T-helper 17 cell (primary cell): ENCODE data around the gene PPP2R3A. TPM values are rescaled to one million over a fixed set of nuclear protein-coding genes. Genes with fewer than 3 reads are reported as not detected.
A peak's percentile ranks its signal among the peaks of the same experiment; 100 is the strongest.

ENCODE experiments used
- ATAC-seq: fragments of 150-1000 bp; cut with Tn5 transposase; 2 replicates; pipeline ENCODE4 v1.10.0; 2021; ENCODE audit warnings: mild to moderate bottlenecking, moderate library complexity
- DNase-seq, 3 donors: peaks; one replicate each; pipeline versions ENCODE4 v3.0.0 to v3.0.0-alpha.2; 2020 to 2021
- H3K9me3 ChIP-seq: one replicate; pipeline ENCODE4 v1.7.0; 2013; ENCODE audit warnings: low read length, mild to moderate bottlenecking; ENCODE audit not compliant: control insufficient read depth, poor library complexity, severe bottlenecking
- H3K27ac Mint-ChIP-seq: one replicate; pipeline ENCODE4 v1.8.0; 2022; ENCODE audit warnings: mild to moderate bottlenecking, moderate library complexity, mixed read lengths
- H3K27me3 Mint-ChIP-seq: one replicate; pipeline ENCODE4 v1.8.0; 2022; ENCODE audit warnings: mixed read lengths
- H3K36me3 Mint-ChIP-seq: one replicate; pipeline ENCODE4 v1.8.0; 2022; ENCODE audit warnings: low read depth, mixed read lengths
- H3K4me1 Mint-ChIP-seq: one replicate; pipeline ENCODE4 v1.8.0; 2022; ENCODE audit warnings: mild to moderate bottlenecking, mixed read lengths
- H3K4me3 Mint-ChIP-seq: one replicate; pipeline ENCODE4 v1.8.0; 2022; ENCODE audit warnings: mild to moderate bottlenecking, moderate library complexity, mixed read lengths
- total RNA-seq, 4 donors: library from RNA in 2 of 4; stranded (reverse) in 2 of 4; gene quantifications; one replicate each; pipeline ENCODE4 v1.2.3 and lab custom pipeline; 2022 to 2026

PPP2R3A gene
- total RNA-seq, 2 donors from 2014 or later: 0.13 to 0.17 TPM

DNA sequence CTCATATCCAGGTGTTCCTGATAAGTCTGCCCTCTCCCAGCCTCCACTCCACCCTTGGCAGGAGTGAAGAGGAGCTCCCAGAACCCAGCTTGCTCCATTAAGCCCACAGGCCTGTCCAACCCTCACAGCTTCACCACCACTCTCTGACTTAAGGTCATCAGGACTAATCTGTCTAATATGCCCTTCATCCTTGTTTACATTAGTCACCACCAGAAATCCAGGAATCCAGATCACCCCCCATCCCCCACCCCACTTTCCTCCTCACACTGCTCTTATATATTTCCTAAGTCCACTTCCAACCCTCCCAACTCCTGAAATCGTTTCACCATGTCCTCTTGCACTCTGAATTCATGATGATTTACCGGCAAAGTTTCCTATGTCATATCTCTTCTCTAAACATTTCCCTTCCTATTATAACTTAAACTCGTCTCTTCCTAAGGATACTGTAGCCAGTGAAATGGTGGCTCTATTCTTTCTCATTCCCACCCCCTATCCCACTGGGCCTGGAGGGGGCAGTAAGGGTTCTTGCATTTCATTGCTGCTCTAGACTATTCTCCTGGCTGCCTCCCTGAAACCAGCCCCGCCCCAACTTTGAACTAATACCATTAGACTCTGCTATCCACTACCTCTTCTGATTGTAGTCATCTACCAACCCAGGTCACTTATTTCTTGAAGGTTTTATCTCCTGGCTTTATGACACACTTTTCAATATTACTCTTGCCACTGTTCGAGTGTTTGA lies 43.4 kb downstream of the PPP2R3A start:
- H3K27ac Mint-ChIP-seq: no peak overlapping the region
- no peaks in the 10 kb centered on the region for H3K27me3 Mint-ChIP-seq
- no peak overlapping the region for H3K4me3 Mint-ChIP-seq
- no peaks in the 10 kb centered on the region for H3K36me3 Mint-ChIP-seq
- no peaks in the 10 kb centered on the region for H3K4me1 Mint-ChIP-seq
- H3K9me3 ChIP-seq: no peaks in the 10 kb centered on the region
- ATAC-seq: no peak
- DNase-seq: no peak

- Mint-ChIP-seq H3K4me3 (no peak overlapping the region), H3K27ac (no peak overlapping the region), H3K4me1 (no peaks in the 10 kb centered on the region), H3K36me3 (no peaks in the 10 kb centered on the region), H3K27me3 (peaks cover 43% of the 10 kb centered on the region)
- H3K9me3 ChIP-seq: no peaks in the 10 kb centered on the region
- ATAC-seq (no peak), DNase-seq (no peak)
Measured at GRCh38 chr3:136018876-136019275, 53.3 kb downstream of the PPP2R3A start.

DNA sequence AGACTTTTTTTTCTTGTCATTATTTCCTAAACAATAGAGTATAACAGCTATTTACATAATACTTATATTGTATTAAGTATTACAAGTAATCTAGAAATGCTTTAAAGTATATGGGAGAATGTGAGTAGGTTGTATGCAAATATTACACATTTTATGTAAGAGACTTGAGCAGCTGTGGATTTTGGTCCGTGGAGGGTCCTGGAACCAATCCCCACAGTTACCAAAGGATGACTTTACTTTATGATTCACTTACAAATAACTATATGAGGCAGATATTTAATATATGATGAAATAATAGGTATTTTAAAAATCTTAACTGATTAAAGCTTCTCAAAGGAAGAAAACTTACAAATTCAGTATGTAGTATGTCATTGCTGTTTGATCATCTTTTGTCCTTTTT lies 56.3 kb downstream of the PPP2R3A start:
- no peak overlapping the region for H3K4me3 Mint-ChIP-seq
- DNase-seq (no peak), ATAC-seq (no peak)
- peaks cover 41% of the 10 kb centered on the region for H3K27me3 Mint-ChIP-seq
- no peak overlapping the region for H3K27ac Mint-ChIP-seq
- no peaks in the 10 kb centered on the region for H3K36me3 Mint-ChIP-seq
- H3K4me1 Mint-ChIP-seq: no peaks in the 10 kb centered on the region
- H3K9me3 ChIP-seq: no peaks in the 10 kb centered on the region

GRCh38 chr3:136022529-136023263 lies 57.2 kb downstream of the PPP2R3A start:
- Mint-ChIP-seq H3K4me1 (no peaks in the 10 kb centered on the region), H3K27ac (no peak overlapping the region), H3K27me3 (peaks cover 41% of the 10 kb centered on the region), H3K36me3 (no peaks in the 10 kb centered on the region), H3K4me3 (no peak overlapping the region)
- ATAC-seq: no peak
- no peaks in the 10 kb centered on the region for H3K9me3 ChIP-seq
- no peak for DNase-seq

GRCh38 chr3:136023264-136023978 lies 57.9 kb downstream of the PPP2R3A start:
- ATAC-seq (no peak), DNase-seq (no peak)
- no peaks in the 10 kb centered on the region for H3K9me3 ChIP-seq
- H3K36me3 Mint-ChIP-seq: no peaks in the 10 kb centered on the region
- H3K4me1 Mint-ChIP-seq: no peaks in the 10 kb centered on the region
- no peak overlapping the region for H3K4me3 Mint-ChIP-seq
- H3K27me3 Mint-ChIP-seq: peaks cover 48% of the 10 kb centered on the region
- no peak overlapping the region for H3K27ac Mint-ChIP-seq

- H3K9me3 ChIP-seq: no peaks in the 10 kb centered on the region
- DNase-seq (no peak), ATAC-seq (no peak)
- H3K36me3 Mint-ChIP-seq: no peaks in the 10 kb centered on the region
- H3K27me3 Mint-ChIP-seq: peaks cover 41% of the 10 kb centered on the region
- no peak overlapping the region for H3K27ac Mint-ChIP-seq
- no peaks in the 10 kb centered on the region for H3K4me1 Mint-ChIP-seq
- H3K4me3 Mint-ChIP-seq: no peak overlapping the region
Measured at GRCh38 chr3:136036306-136036705, 70.8 kb downstream of the PPP2R3A start.

GRCh38 chr3:136038668-136039067 lies 73.1 kb downstream of the PPP2R3A start:
- H3K36me3 Mint-ChIP-seq: no peaks in the 10 kb centered on the region
- H3K27me3 Mint-ChIP-seq: peaks cover 47% of the 10 kb centered on the region
- no peak for DNase-seq
- no peaks in the 10 kb centered on the region for H3K9me3 ChIP-seq
- H3K4me1 Mint-ChIP-seq: no peaks in the 10 kb centered on the region
- H3K27ac Mint-ChIP-seq: peak overlapping the region; percentile 11
- ATAC-seq: no peak
- H3K4me3 Mint-ChIP-seq: no peak overlapping the region

DNA sequence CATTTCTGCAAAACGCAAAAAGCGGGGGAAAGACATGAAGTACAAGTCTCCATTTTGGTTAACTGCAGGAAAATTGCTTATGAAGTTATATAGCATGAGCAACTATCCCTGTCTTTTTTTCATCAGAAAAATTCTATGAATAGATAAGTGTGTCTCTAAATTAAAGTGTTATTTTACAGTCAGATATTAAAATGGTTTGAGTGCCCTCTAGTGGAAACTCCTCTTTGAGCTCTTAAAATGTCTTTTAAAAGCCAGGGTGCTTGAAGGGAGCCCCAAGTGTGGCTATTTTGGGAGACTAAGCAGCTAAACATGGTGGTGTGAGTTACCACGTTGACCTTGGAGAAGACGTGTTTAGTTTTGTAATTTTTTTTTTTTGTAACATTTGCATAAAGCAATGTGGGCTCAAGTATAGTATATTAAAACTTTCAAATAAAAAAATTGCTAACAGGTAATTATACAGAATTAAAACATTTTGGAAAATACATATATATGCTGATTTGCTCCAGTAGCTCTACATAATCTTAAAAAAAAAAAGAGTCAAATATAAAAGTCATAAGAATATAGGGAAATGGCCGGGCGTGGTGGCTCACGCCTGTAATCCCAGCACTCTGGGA lies 77.2 kb downstream of the PPP2R3A start:
- Mint-ChIP-seq H3K4me3 (no peak overlapping the region), H3K27me3 (peaks cover 47% of the 10 kb centered on the region), H3K36me3 (peaks cover 2% of the 10 kb centered on the region), H3K4me1 (no peaks in the 10 kb centered on the region), H3K27ac (no peak overlapping the region)
- no peaks in the 10 kb centered on the region for H3K9me3 ChIP-seq
- DNase-seq (no peak), ATAC-seq (no peak)

DNA sequence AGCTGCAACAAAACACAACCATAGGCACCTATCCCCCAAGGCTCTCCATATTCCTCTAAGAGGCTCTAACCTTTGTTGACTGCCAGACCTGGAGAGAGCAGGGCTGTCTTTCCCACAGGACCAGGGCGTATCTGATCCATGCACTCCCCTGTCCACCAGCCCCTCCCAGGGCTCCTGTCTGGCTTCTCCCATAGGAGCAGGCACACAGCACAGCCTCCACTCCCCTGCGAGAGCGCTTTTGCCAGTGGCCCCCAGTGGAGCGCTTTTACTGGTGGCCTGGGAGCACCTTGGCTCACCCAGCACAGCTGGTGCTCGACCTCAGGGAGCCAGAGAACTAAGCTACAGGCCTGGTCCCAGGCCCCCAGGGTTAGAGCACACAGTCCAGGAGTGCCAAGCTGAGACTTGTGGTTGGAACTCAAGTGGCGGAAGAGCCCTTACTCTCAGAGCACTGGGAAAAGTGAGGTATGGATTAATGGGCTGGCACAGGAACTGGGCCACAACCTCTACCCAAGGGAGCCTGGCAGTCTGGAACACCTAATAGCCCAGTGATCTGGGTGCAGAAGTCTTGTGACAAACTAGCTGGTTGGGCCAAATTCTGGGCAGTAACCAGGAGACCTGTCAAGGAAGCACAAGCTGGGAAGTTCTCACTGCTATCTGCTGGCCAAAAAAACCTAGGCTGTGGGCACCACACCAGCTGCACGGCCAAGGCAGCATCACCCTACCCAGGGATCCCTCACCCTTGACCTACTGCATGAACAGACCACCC lies 79.6 kb downstream of the PPP2R3A start:
- Mint-ChIP-seq H3K4me3 (no peak overlapping the region), H3K27me3 (peaks cover 43% of the 10 kb centered on the region), H3K36me3 (peaks cover 2% of the 10 kb centered on the region), H3K4me1 (no peaks in the 10 kb centered on the region), H3K27ac (no peak overlapping the region)
- no peak for DNase-seq
- no peaks in the 10 kb centered on the region for H3K9me3 ChIP-seq
- no peak for ATAC-seq

- peaks cover 2% of the 10 kb centered on the region for H3K4me1 Mint-ChIP-seq
- ATAC-seq: no peak
- H3K27me3 Mint-ChIP-seq: peaks cover 51% of the 10 kb centered on the region
- peaks cover 2% of the 10 kb centered on the region for H3K36me3 Mint-ChIP-seq
- no peak for DNase-seq
- no peak overlapping the region for H3K27ac Mint-ChIP-seq
- no peak overlapping the region for H3K4me3 Mint-ChIP-seq
- H3K9me3 ChIP-seq: no peaks in the 10 kb centered on the region
Measured at GRCh38 chr3:136048068-136048467, 82.5 kb downstream of the PPP2R3A start.

GRCh38 chr3:136050250-136050649 lies 84.7 kb downstream of the PPP2R3A start:
- no peak overlapping the region for H3K4me3 Mint-ChIP-seq
- no peak overlapping the region for H3K27ac Mint-ChIP-seq
- H3K9me3 ChIP-seq: no peaks in the 10 kb centered on the region
- ATAC-seq (no peak), DNase-seq (no peak)
- H3K4me1 Mint-ChIP-seq: peaks cover 2% of the 10 kb centered on the region
- peaks cover 46% of the 10 kb centered on the region for H3K27me3 Mint-ChIP-seq
- no peaks in the 10 kb centered on the region for H3K36me3 Mint-ChIP-seq

- Mint-ChIP-seq H3K4me3 (no peak overlapping the region), H3K27ac (no peak overlapping the region)
- H3K9me3 ChIP-seq: no peaks in the 10 kb centered on the region
Measured at GRCh38 chr3:136055491-136055890, 90.0 kb downstream of the PPP2R3A start.

More at GRCh38 chr3:136055491-136055890, 90.0 kb downstream of the PPP2R3A start:
- H3K27me3 Mint-ChIP-seq: peaks cover 57% of the 10 kb centered on the region
- DNase-seq (no peak), ATAC-seq (no peak)
- peaks cover 2% of the 10 kb centered on the region for H3K4me1 Mint-ChIP-seq
- peaks cover 3% of the 10 kb centered on the region for H3K36me3 Mint-ChIP-seq
